Stomach (tissue), 9 donors: ENCODE data around the gene THAP7. TPM values are rescaled to one million over a fixed set of nuclear protein-coding genes. Genes with fewer than 3 reads are reported as not detected.

ENCODE experiments used
- DNase-seq, 2 donors: peaks; one replicate each; pipeline versions ENCODE4 v3.0.0 to v3.0.0-alpha.2; 2013 to 2019
- H3K27ac ChIP-seq, 5 donors: fragments of 200-600 bp in 4 of 5; sonication (generic) in 4 of 5; one replicate each; pipeline ENCODE4 v1.5.1; 2013 to 2019; ENCODE audit warnings: mild to moderate bottlenecking in 1 of 5, moderate library complexity in 1 of 5
- H3K27me3 ChIP-seq, 3 donors: fragments of 200-600 bp; sonication (generic); one replicate each; pipeline ENCODE4 v1.5.1; 2017 to 2019; ENCODE audit warnings: mixed run types in 1 of 3
- H3K36me3 ChIP-seq, 4 donors: fragments of 200-600 bp; sonication (generic); 1 replicate in 3 of 4; 2 replicates in 1 of 4; pipeline ENCODE4 v1.5.1; 2016 to 2019
- H3K4me1 ChIP-seq, 4 donors: fragments of 200-600 bp; sonication (generic); one replicate each; pipeline ENCODE4 v1.5.1; 2016 to 2019
- H3K4me3 ChIP-seq, 4 donors: fragments of 200-600 bp; sonication (generic) in 3 of 4; one replicate each; pipeline ENCODE4 v1.5.1; 2016 to 2019; ENCODE audit warnings: mild to moderate bottlenecking in 1 of 4
- H3K9me3 ChIP-seq, 4 donors: fragments of 200-600 bp; sonication (generic); one replicate each; pipeline ENCODE4 v1.5.1; 2016 to 2019
- EP300 ChIP-seq: sonication (generic); formaldehyde crosslinking; IDR thresholded peaks from one replicate; pipeline ENCODE4 v1.6.1; 2017; ENCODE audit warnings: antibody characterized with exemption
- POLR2A ChIP-seq, 4 donors: fragments of 450-650 bp; IDR thresholded peaks; one replicate each; pipeline ENCODE4 v1.6.1; 2016; ENCODE audit warnings: antibody characterized with exemption in 4 of 4, control low read depth in 2 of 4, mild to moderate bottlenecking in 1 of 4, moderate library complexity in 1 of 4
- POLR2AphosphoS5 ChIP-seq, 3 donors: sonication (generic); formaldehyde crosslinking; IDR thresholded peaks; one replicate each; pipeline ENCODE4 v1.6.1; 2016; ENCODE audit warnings: antibody characterized with exemption in 3 of 3
- WGBS, 5 donors: extraction: QIAGEN DNeasy Blood & Tissue Kit in 3 of 5; methylation state at CpG; one replicate each; pipeline versions ENCODE4 v1.1.5 to v1.1.7; 2013 to 2018; 5-methylcytosine and 5-hydroxymethylcytosine counted together
- intact Hi-C: fragments of 100-400 bp; cut with DNase I; formaldehyde crosslinking; loops from one replicate; pipeline ENCODE4 v1.15.1; 2023; ENCODE audit warnings: low total_unique reads
- polyA plus RNA-seq, 3 donors: library from polyadenylated mRNA; stranded (reverse); fragments of 200-250 nt; gene quantifications; one replicate each; pipeline ENCODE4 v1.2.3, GENCODE V29; 2013
- total RNA-seq, 5 donors: library from RNA; depleted of rRNA; stranded (reverse); fragments of >200 nt; gene quantifications; one replicate each; pipeline versions ENCODE4 v1.1.0 to v1.2.3, GENCODE V29; 2014 to 2016
- TF ChIP-seq, protein P1 (sequence below), 7 experiments: fragments of 450-650 bp in 4 of 7; fragments of 200-600 bp in 3 of 7; sonication (generic) in 3 of 7; IDR thresholded peaks; one replicate each; pipeline ENCODE4 v1.5.1; 2016 to 2019; ENCODE audit warnings: antibody characterized with exemption in 7 of 7, control low read depth in 2 of 7, mild to moderate bottlenecking in 1 of 7
- donor health status: healthy with polysubstance abuse.
- donor health status: Bipolar disorder and iron deficiency.
- donor health status: healthy.

THAP7 gene
- total and polyA plus RNA-seq, 8 donors: 5.8 to 57.2 (median 42.1) TPM

DNA sequence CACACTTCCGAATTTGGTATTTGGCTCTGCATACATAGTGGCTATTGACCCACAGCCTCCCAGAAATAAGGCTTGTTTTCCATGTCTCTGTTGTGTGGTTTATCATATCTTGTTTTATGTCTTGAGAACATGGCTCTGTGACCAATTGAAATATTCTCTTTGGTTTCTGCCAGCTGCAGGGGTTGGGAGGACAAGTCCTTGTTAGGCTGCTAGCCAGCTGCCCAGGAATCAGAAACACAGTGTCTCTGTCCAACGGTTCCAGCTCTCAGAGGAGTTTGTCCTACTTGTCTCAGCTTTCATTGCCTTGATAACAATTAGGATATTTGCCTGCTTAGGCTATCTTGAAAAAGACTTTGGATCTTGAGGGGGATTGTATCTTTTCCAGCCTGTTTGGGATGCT lies 36.5 kb upstream of the THAP7 start:
- 33 to 53% (median 46%) methylated on average over 2 of the region's 2 CpGs for WGBS, 5 donors
- peak overlapping the region in 4 of 5 donors; percentile 33 to 73 (median 54) for H3K27ac ChIP-seq
- H3K4me3 ChIP-seq: no peak overlapping the region
- TF ChIP-seq, protein P1, sequence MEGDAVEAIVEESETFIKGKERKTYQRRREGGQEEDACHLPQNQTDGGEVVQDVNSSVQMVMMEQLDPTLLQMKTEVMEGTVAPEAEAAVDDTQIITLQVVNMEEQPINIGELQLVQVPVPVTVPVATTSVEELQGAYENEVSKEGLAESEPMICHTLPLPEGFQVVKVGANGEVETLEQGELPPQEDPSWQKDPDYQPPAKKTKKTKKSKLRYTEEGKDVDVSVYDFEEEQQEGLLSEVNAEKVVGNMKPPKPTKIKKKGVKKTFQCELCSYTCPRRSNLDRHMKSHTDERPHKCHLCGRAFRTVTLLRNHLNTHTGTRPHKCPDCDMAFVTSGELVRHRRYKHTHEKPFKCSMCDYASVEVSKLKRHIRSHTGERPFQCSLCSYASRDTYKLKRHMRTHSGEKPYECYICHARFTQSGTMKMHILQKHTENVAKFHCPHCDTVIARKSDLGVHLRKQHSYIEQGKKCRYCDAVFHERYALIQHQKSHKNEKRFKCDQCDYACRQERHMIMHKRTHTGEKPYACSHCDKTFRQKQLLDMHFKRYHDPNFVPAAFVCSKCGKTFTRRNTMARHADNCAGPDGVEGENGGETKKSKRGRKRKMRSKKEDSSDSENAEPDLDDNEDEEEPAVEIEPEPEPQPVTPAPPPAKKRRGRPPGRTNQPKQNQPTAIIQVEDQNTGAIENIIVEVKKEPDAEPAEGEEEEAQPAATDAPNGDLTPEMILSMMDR (IDR thresholded peaks at IDR 0.05): no peak
- no peak for TF ChIP-seq POLR2AphosphoS5 (IDR thresholded peaks at IDR 0.05)
- no peak for TF ChIP-seq EP300
- no peak for TF ChIP-seq POLR2A (IDR thresholded peaks at IDR 0.05)
- H3K27me3 ChIP-seq: peaks cover 0 to 3% (median 0%) of the 10 kb centered on the region in 3 donors
- H3K4me1 ChIP-seq: peaks cover 0 to 6% (median 3%) of the 10 kb centered on the region in 4 donors
- DNase-seq: no peak
- intact Hi-C loops: no loop called here
- H3K36me3 ChIP-seq: no peaks in the 10 kb centered on the region
- no peaks in the 10 kb centered on the region for H3K9me3 ChIP-seq

DNA sequence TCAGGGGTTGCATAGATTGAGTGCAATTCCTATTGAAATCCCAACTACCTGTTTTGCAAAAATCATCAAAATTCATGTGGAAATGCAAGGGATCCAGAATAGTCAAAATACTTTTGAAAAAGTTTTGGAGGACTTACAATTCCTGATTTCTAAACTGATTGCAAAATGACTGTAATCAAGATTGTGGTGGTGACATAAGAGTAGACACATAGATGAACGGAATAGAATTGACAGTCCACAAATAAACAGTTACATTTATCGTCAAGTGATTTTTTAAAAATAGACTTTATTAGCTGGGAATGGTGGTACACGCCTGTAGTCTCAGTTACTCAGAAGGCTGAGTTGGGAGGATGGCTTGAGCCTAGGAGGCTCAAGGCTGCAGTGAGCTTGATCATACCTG lies 33.1 kb upstream of the THAP7 start:
- 78 to 92% (median 85%) methylated on average over 3 of the region's 3 CpGs for WGBS, 5 donors
- Histone ChIP-seq H3K4me1 (peaks cover 9 to 22% (median 15%) of the 10 kb centered on the region in 4 donors), H3K27ac (no peak overlapping the region), H3K9me3 (no peaks in the 10 kb centered on the region), H3K4me3 (no peak overlapping the region), H3K27me3 (peaks cover 0 to 37% (median 14%) of the 10 kb centered on the region in 3 donors), H3K36me3 (no peaks in the 10 kb centered on the region)
- intact Hi-C loops: no loop called here
- no peak for TF ChIP-seq POLR2A (IDR thresholded peaks at IDR 0.05)
- TF ChIP-seq POLR2AphosphoS5 (IDR thresholded peaks at IDR 0.05): no peak
- TF ChIP-seq EP300: no peak
- TF ChIP-seq, protein P1 (IDR thresholded peaks at IDR 0.05): no peak
- DNase-seq: no peak

DNA sequence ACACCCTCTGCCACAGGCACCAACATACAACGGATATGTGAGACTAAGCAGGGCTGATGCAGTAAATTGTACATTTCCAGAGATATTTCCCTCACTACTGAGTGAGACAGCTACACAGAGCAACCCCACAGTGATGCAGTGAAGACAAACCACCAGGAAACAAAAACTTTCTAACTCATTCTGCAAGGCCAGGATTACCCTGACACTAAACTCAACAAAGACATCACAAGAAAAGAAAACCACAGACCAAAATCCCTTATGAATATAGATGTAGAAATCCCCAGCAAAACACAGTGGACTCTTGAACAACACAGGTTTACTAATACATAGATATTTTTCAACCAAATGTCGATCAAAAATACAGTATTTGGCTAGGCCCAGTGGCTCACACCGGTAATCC lies 32.0 kb upstream of the THAP7 start:
- no peaks in the 10 kb centered on the region for H3K36me3 ChIP-seq
- H3K4me3 ChIP-seq: no peak overlapping the region
- no peak overlapping the region for H3K27ac ChIP-seq
- intact Hi-C loops: no loop called here
- peaks cover 0 to 48% (median 14%) of the 10 kb centered on the region in 3 donors for H3K27me3 ChIP-seq
- WGBS, 5 donors: 60 to 88% (median 72%) methylated on average over 3 of the region's 3 CpGs
- no peak for DNase-seq
- no peaks in the 10 kb centered on the region for H3K9me3 ChIP-seq
- TF ChIP-seq POLR2AphosphoS5 (IDR thresholded peaks at IDR 0.05): no peak
- TF ChIP-seq, protein P1 (IDR thresholded peaks at IDR 0.05): no peak
- no peak for TF ChIP-seq EP300
- no peak for TF ChIP-seq POLR2A (IDR thresholded peaks at IDR 0.05)
- peaks cover 9 to 22% (median 15%) of the 10 kb centered on the region in 4 donors for H3K4me1 ChIP-seq

DNA sequence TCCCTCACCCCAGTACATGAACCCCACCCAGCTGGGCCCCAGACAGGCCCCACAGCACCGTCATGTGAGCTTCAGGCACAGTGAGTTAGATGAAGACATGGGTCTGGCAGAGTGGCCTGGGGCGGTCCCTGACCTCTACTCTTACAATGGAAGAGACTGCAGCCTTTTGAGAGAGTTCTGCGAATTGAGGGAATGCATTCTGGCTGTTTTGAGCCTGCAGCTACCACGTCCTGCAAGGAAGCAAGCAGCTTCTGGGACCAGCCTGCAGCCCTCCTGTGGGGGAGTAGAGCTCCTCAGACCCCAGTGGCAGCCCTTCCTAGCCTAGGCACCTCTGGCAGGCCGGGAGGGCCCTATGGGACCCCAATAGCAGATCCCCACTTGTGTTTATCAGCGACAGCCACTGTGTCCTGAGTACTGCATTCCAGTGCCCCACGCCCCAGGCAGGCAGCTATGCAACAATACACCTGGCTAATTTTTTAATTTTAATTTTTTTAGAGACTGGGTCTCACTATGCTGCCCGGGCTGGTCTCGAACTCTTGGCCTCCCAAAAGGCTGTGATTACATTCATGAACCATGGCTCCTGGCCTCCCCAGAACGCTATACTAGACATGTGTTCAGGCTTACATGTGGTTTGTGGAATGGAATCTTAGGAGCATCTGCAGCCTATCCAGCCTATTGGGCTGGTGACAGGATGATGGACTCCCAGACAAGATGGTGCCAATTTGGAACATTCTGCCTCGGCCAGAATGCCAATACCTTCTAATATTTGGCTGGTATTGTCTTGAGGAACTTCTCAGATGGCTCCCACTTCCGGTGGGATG lies 31.2 kb upstream of the THAP7 start:
- intact Hi-C loops: no loop called here
- TF ChIP-seq, protein P1 (IDR thresholded peaks at IDR 0.05): no peak
- TF ChIP-seq EP300: no peak
- no peaks in the 10 kb centered on the region for H3K36me3 ChIP-seq
- H3K27ac ChIP-seq: no peak overlapping the region
- no peaks in the 10 kb centered on the region for H3K9me3 ChIP-seq
- H3K4me1 ChIP-seq: peaks cover 9 to 20% (median 15%) of the 10 kb centered on the region in 4 donors
- peak overlapping the region; percentile 38 to 50 (median 42) for H3K4me3 ChIP-seq
- H3K27me3 ChIP-seq: peaks cover 0 to 54% (median 14%) of the 10 kb centered on the region in 3 donors
- no peak for DNase-seq
- WGBS, 5 donors: 77 to 86% (median 78%) methylated on average over 11 to 12 of the region's 12 CpGs
